Ovary (tissue), 3 donors: ENCODE results near the gene NPC2.

Experiments used
- CTCF ChIP-seq, 3 donors: fragments of 450-650 bp in 2 of 3; fragments of 200-600 bp in 1 of 3; IDR thresholded peaks; one replicate each; pipeline versions ENCODE4 v1.5.1 to v1.8.0; 2016 to 2022; ENCODE audit warnings: antibody characterized with exemption in 3 of 3, mild to moderate bottlenecking in 1 of 3
- EP300 ChIP-seq: sonication (generic); formaldehyde crosslinking; IDR thresholded peaks from one replicate; pipeline ENCODE4 v1.6.1; 2017; ENCODE audit warnings: antibody characterized with exemption
- POLR2A ChIP-seq: fragments of 450-650 bp; IDR thresholded peaks from one replicate; pipeline ENCODE4 v1.6.1; 2017; ENCODE audit warnings: antibody characterized with exemption, mild to moderate bottlenecking, moderate library complexity
- donor health status: DM: no; HTN: no; CAD: no.

GRCh38 chr14:74441113-74441512 is 52.0 kb downstream of the NPC2 start:
- no peak for TF ChIP-seq POLR2A
- no peak for TF ChIP-seq CTCF (IDR thresholded peaks at IDR 0.05)
- no peak for TF ChIP-seq EP300
